Immature natural killer cell (primary cell): Measurements from ENCODE around the gene RPS6KA2. TPM values are rescaled to one million over a fixed set of nuclear protein-coding genes. Genes with fewer than 3 reads are reported as not detected.

Experiments
- DNase-seq, 3 donors: peaks; one replicate each; pipeline ENCODE4 v3.0.0; 2022; ENCODE audit warnings: mixed read lengths in 1 of 3
- H3K27ac Mint-ChIP-seq, 6 donors: one replicate each; pipeline ENCODE4 v1.8.0; 2020; ENCODE audit warnings: mixed read lengths in 6 of 6, mild to moderate bottlenecking in 5 of 6, inconsistent platforms in 4 of 6, moderate library complexity in 3 of 6
- H3K27me3 Mint-ChIP-seq, 3 donors: one replicate each; pipeline ENCODE4 v1.8.0; 2020 to 2021; ENCODE audit warnings: low read depth in 3 of 3, mild to moderate bottlenecking in 3 of 3, mixed read lengths in 3 of 3, moderate library complexity in 3 of 3, inconsistent platforms in 1 of 3
- H3K36me3 Mint-ChIP-seq, 3 donors: one replicate each; pipeline ENCODE4 v1.8.0; 2020; ENCODE audit warnings: mixed read lengths in 3 of 3, inconsistent platforms in 2 of 3, mild to moderate bottlenecking in 2 of 3
- H3K4me1 Mint-ChIP-seq, 2 donors: one replicate each; pipeline ENCODE4 v1.8.0; 2020; ENCODE audit warnings: inconsistent platforms in 2 of 2, mild to moderate bottlenecking in 2 of 2, mixed read lengths in 2 of 2, moderate library complexity in 1 of 2
- H3K4me3 Mint-ChIP-seq, 5 donors: one replicate each; pipeline ENCODE4 v1.8.0; 2020; ENCODE audit warnings: mild to moderate bottlenecking in 5 of 5, mixed read lengths in 5 of 5, inconsistent platforms in 3 of 5, moderate library complexity in 3 of 5
- H3K9me3 Mint-ChIP-seq, 6 donors: one replicate each; pipeline ENCODE4 v1.8.0; 2020; ENCODE audit warnings: mild to moderate bottlenecking in 6 of 6, mixed read lengths in 6 of 6, inconsistent platforms in 4 of 6, moderate library complexity in 3 of 6
- polyA plus RNA-seq, 3 donors: library from polyadenylated mRNA; unstranded; fragments of 300-500 nt; fragmentation: Illumina TruSeq; gene quantifications; one replicate each; pipeline ENCODE4 v1.2.3, GENCODE V29; 2021

RPS6KA2 gene
- polyA plus RNA-seq, 3 donors from 2014 or later: 2.5 to 5.3 (median 3.4) TPM

DNA sequence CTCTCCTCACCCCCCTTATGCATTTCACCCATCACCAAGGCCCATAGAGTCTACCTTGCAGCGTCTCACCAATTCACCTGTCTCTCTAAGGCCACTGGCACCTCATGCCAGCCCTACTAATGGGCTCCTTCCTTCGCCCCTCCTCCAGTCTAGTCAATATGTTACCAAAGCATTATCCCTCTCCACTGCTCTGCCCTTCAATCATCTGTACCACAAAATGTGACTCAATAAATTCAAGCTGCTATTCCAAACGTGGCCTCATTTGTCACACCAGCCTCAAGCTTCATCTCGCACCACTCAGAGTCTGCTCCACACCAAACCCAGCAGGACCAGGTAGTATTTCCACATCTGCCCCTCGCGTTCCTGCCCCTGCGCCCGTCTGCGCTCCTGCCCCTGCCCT lies 21.8 kb upstream of the RPS6KA2 start:
- H3K4me3 Mint-ChIP-seq: no peak overlapping the region
- no peaks in the 10 kb centered on the region for H3K4me1 Mint-ChIP-seq
- H3K27ac Mint-ChIP-seq: no peak overlapping the region
- no peak for DNase-seq
- H3K36me3 Mint-ChIP-seq: peaks cover 0 to 2% (median 0%) of the 10 kb centered on the region in 3 donors
- peaks cover 0 to 3% (median under 1%) of the 10 kb centered on the region in 6 donors for H3K9me3 Mint-ChIP-seq
- H3K27me3 Mint-ChIP-seq: peaks cover 0 to 1% (median 0%) of the 10 kb centered on the region in 3 donors

DNA sequence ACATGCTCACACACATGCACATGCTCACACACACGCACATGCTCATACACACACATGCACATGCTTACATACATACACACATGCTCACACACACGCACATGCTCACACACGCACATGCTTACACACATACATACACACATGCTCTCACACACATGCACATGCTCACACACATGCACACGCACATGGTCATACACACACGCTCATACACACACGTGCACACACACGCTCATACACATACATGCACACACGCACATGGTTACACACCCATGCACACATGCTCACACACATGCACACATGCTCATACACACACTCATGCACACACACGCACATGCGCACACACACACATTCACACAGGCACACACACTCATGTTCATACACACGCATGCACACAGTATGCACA lies 20.8 kb upstream of the RPS6KA2 start:
- Mint-ChIP-seq H3K27me3 (peaks cover 0 to 1% (median 0%) of the 10 kb centered on the region in 3 donors), H3K4me3 (no peak overlapping the region), H3K4me1 (no peaks in the 10 kb centered on the region), H3K27ac (no peak overlapping the region), H3K36me3 (peaks cover 0 to 6% (median 0%) of the 10 kb centered on the region in 3 donors), H3K9me3 (peaks cover 0 to 8% (median 2%) of the 10 kb centered on the region in 6 donors)
- no peak for DNase-seq

DNA sequence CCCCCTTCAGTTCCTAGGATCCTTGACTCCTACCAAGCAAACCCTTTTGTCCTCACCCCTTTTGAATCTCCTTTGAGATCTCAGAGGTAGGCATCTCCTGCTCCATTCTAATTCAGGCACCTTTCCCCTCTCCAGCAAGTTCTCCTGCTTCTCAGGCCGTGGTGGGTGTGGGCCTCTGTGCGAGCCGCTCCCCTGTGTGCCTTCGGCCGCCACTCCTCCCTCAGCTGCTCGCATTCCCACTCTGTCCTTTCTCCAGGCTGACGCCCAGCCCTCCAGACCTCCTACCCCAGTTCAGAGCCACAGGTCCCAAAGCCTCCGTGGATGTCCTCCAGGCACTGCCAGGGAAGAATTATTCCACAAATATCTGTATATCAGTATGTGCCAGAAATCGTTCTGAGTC lies 19.7 kb upstream of the RPS6KA2 start:
- H3K4me1 Mint-ChIP-seq: no peaks in the 10 kb centered on the region
- H3K4me3 Mint-ChIP-seq: no peak overlapping the region
- H3K27ac Mint-ChIP-seq: no peak overlapping the region
- H3K27me3 Mint-ChIP-seq: peaks cover 0 to 9% (median 1%) of the 10 kb centered on the region in 3 donors
- H3K36me3 Mint-ChIP-seq: peaks cover 0 to 6% (median 0%) of the 10 kb centered on the region in 3 donors
- H3K9me3 Mint-ChIP-seq: peaks cover 0 to 12% (median 3%) of the 10 kb centered on the region in 6 donors
- no peak for DNase-seq

DNA sequence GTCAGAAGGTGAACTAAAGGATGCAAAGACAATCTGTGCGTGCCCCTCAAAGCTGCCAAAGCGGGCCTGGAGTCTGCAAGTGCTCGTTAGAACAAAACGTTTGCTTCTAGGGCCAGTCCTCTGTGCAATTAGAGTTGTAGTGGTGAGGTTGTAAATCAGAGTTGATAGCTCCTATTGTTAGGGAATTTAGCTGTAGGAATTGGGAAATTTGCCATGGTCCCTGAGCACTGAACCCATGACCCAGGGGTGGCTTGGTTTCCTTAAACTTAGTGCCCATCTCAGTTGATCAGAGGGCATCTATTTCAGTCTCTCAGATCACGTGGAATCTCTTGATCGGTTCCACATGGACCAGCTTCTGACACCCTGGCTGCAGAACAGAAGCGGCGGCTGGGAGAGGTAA lies 18.8 kb upstream of the RPS6KA2 start:
- H3K27me3 Mint-ChIP-seq: peaks cover 1 to 11% (median 3%) of the 10 kb centered on the region in 3 donors
- peaks cover 0 to 12% (median 3%) of the 10 kb centered on the region in 6 donors for H3K9me3 Mint-ChIP-seq
- no peak for DNase-seq
- H3K27ac Mint-ChIP-seq: no peak overlapping the region
- no peaks in the 10 kb centered on the region for H3K4me1 Mint-ChIP-seq
- H3K36me3 Mint-ChIP-seq: peaks cover 0 to 6% (median 0%) of the 10 kb centered on the region in 3 donors
- H3K4me3 Mint-ChIP-seq: no peak overlapping the region

DNA sequence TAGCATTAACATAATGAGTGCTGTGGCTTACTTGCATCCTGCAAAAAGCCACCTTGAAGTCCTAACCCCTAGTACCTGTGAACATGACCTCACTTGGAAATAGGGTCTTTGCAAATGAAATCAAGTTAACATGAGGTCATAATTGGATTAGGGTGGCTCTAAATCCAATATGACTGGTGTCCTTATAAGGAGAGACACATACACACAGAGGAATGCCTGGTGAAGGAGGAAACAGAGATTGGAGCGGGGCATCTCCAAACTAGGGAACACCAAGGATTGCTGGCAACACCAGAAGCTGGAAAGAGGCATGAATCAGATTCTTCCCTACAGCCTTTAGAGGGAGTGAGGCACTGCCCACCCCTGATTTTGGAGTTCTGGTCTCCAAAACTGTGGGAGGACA lies 17.6 kb upstream of the RPS6KA2 start:
- Mint-ChIP-seq H3K27me3 (peaks cover 3 to 15% (median 4%) of the 10 kb centered on the region in 3 donors), H3K4me3 (no peak overlapping the region), H3K27ac (no peak overlapping the region)

DNA sequence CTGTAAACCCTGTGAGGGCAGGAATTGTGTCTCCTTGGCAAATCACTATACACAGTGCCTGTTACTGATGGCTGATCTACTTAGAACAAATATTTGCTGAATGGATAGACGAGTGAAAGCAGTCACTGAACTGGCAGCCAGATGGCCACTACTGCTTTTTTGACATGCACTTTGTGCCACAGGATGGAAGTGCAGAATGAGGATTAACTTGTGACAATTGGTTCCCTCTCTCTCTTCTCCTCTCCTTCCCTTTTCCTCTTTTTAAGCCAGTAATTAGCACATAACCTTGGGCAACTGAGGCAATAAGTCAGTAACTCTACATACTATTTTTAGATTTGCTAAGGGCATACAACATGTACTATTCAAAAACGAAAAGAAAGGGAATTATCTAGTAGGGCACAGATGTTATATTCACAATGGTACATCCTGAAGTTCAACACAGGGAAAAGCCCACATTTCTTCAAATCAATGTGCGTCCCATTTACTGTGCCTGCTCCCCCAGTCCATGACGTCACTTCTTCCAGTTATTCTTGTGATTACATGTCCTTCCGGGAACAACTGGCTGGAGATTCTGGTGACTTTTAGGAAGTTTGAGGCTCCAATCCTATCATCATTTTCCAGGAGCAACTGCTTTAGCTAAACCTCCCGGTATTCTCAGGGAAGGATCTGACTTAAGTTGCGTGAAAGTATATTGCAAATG lies 17.0 kb upstream of the RPS6KA2 start:
- Mint-ChIP-seq H3K9me3 (peaks cover 0 to 12% (median 3%) of the 10 kb centered on the region in 6 donors), H3K4me3 (no peak overlapping the region), H3K27me3 (peaks cover 3 to 19% (median 4%) of the 10 kb centered on the region in 3 donors), H3K4me1 (peaks cover 0 to 12% of the 10 kb centered on the region in 2 donors), H3K27ac (no peak overlapping the region), H3K36me3 (peaks cover 0 to 6% (median 0%) of the 10 kb centered on the region in 3 donors)
- DNase-seq: no peak

More for the DNA sequence above, 17.6 kb upstream of the RPS6KA2 start:
- Mint-ChIP-seq H3K36me3 (peaks cover 0 to 6% (median 0%) of the 10 kb centered on the region in 3 donors), H3K4me1 (peaks cover 0 to 10% of the 10 kb centered on the region in 2 donors), H3K9me3 (peaks cover 0 to 12% (median 3%) of the 10 kb centered on the region in 6 donors)
- no peak for DNase-seq

DNA sequence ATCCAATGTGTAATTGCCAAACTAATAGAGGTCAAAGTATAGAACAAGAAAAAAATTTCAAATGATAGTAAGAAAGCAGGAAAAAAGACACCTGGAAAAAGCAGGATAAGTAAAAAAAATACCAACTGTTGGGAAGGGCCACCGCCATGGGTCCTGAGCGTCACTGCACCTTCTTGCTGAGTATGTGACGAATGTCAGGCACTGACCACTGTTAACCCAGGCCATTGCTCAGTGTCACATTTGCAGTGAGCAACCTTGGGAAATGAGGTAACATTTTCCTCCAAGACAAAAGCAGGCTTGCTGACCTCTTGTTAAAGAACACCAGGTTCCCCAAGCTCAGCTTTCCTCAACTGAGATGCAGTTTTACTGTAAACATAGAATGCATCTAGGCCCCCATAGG lies 15.6 kb upstream of the RPS6KA2 start:
- no peak overlapping the region for H3K27ac Mint-ChIP-seq
- H3K27me3 Mint-ChIP-seq: peaks cover 4 to 23% (median 9%) of the 10 kb centered on the region in 3 donors
- H3K4me3 Mint-ChIP-seq: no peak overlapping the region
- peaks cover 0 to 12% (median 3%) of the 10 kb centered on the region in 6 donors for H3K9me3 Mint-ChIP-seq
- H3K36me3 Mint-ChIP-seq: peaks cover 0 to 6% (median 0%) of the 10 kb centered on the region in 3 donors
- no peak for DNase-seq
- H3K4me1 Mint-ChIP-seq: peaks cover 0 to 12% of the 10 kb centered on the region in 2 donors

DNA sequence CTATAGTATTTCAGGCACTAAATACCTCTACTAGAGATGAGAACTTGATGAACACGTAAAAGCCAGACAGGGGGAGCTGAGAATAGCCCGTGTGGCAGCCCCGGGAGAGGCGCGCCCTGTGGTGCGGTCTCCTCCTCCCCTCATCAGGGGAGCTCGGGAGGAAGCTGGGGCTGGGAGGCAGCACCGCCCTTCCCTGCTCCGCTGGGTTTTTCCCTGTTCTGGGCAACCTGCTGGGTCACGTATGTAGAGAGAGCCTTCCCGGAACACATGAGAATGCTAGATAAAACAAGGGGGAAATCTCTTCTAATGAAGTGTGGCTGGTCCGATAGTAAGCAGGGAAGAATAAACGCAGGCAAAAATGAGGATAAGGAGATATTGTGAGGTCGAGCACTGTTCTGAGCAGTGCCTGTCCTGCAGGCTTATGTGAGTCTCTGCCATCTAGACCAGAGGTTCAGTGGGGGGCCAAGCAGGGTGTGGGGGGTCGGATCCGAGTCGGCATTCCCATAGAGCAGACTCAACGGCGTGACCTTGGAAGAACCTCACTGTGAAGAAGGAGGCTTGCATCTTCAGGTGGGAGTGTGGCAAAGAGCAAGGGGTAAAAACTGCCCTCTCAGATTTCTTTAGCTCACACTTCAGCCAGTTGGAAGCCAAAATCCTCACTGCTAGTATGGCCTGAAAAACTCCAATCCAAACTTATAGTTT lies 13.4 kb upstream of the RPS6KA2 start:
- Mint-ChIP-seq H3K27ac (no peak overlapping the region), H3K27me3 (peaks cover 4 to 25% (median 13%) of the 10 kb centered on the region in 3 donors), H3K4me3 (no peak overlapping the region), H3K36me3 (peaks cover 0 to 6% (median 3%) of the 10 kb centered on the region in 3 donors), H3K9me3 (peaks cover 0 to 12% (median 3%) of the 10 kb centered on the region in 6 donors), H3K4me1 (peaks cover 0 to 12% of the 10 kb centered on the region in 2 donors)
- no peak for DNase-seq

DNA sequence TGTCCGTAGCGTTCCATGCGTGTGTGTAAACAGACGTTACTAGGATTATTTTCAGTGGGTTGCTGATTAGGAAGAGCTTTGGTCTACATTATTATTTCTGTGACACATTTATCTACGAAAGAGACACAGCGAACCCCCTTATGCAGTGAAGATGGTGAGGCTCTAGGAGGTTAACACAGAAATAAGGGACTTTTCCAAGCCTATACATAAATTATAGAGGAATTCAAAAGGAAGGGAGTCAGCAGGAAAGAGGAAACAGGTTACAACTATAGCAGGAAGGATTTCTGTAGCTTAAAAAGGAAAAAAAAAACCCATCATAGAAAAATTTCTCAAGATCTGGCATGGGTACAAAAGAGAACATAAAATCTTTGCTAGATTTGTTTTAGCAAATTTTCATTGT lies 12.9 kb upstream of the RPS6KA2 start:
- DNase-seq: no peak
- Mint-ChIP-seq H3K27me3 (peaks cover 6 to 30% (median 11%) of the 10 kb centered on the region in 3 donors), H3K4me1 (peaks cover 0 to 12% of the 10 kb centered on the region in 2 donors), H3K9me3 (peaks cover 0 to 12% (median 3%) of the 10 kb centered on the region in 6 donors), H3K36me3 (peaks cover 0 to 6% (median 3%) of the 10 kb centered on the region in 3 donors), H3K27ac (no peak overlapping the region), H3K4me3 (no peak overlapping the region)

DNA sequence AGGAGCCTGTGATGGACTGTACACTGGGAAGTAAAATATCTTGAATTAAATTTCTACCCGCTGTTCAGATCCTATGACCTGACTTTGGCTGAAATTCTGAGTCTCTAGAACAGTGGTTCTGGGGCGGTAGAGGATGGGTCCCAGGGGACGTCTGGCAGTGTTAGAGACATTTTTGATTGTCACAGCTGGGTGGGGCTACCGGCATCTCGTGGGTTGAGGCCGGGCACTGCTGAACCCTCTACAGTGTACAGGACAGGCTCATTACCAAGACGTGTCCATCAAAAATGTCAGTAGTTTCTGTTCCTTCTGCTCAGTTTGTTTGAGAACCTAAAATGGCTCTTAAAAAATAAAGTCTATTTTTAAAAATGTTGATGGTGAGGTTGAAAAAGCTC lies 11.5 kb upstream of the RPS6KA2 start:
- Mint-ChIP-seq H3K36me3 (peaks cover 1 to 9% (median 4%) of the 10 kb centered on the region in 3 donors), H3K4me3 (no peak overlapping the region), H3K4me1 (peaks cover 0 to 12% of the 10 kb centered on the region in 2 donors), H3K27ac (no peak overlapping the region), H3K27me3 (peaks cover 10 to 32% (median 15%) of the 10 kb centered on the region in 3 donors), H3K9me3 (peaks cover 0 to 6% (median 2%) of the 10 kb centered on the region in 6 donors)
- no peak for DNase-seq

DNA sequence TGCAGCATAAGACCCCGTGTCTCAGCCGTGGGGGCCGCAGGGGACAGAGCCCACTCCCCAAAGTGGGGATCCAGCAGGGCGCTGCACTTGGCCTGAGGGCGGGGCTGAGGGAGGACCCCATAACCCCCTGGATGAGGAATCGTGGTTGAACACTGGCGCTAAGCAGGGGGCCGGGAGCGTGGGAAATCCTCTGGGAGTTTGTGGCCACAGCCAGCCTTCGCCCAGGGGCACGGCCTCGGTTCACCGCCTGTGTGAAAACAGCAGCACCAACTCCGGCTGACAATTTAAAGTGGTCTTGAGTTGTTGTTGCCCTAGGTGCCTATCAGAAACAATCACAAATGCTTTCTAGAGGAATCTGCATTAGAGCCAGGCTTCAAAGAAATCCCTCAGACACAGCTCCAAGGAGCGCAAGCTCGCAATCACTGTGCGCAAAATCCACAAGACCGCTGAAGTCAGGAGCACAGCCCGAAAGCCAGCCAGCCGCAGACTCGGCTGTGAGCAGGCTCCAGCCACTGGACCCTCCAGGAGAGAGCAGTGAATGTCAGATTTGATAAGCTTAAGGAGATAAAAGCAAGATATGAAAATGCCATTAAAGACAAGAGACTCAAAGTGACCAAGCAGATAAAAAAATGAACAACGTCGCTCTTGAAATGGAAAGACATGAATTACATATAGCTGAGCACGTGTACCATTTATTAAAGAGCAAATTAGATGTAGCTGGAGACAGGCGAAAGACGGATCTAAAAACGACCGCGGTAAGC lies 10.9 kb upstream of the RPS6KA2 start:
- Mint-ChIP-seq H3K4me1 (peaks cover 0 to 12% of the 10 kb centered on the region in 2 donors), H3K4me3 (no peak overlapping the region), H3K36me3 (peaks cover 0 to 9% (median 4%) of the 10 kb centered on the region in 3 donors), H3K9me3 (peaks cover 0 to 4% (median under 1%) of the 10 kb centered on the region in 6 donors), H3K27ac (no peak overlapping the region), H3K27me3 (peaks cover 12 to 32% (median 15%) of the 10 kb centered on the region in 3 donors)
- no peak for DNase-seq

DNA sequence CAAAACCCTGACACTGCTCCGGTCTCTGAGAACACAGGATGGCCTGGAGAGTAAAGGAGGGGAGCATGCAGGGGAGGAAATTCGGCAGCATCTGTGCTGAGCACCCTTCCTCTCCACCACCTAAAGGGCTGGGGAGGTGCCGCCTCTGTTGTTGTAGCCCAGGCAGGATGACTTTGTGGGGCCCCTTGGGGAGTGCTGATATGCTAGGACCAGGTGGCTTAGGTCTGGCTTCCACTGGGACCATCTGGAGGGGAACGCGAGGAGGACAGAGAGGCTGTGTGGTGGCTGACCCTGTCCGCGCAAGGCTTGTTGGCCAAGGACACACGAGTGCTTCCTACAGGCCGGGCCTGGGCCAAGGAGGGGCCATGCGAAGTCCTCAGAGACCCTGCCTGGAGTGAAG lies 9.9 kb upstream of the RPS6KA2 start:
- no peaks in the 10 kb centered on the region for H3K9me3 Mint-ChIP-seq
- no peak overlapping the region for H3K4me3 Mint-ChIP-seq
- peaks cover 13 to 25% (median 17%) of the 10 kb centered on the region in 3 donors for H3K27me3 Mint-ChIP-seq
- peaks cover 0 to 12% of the 10 kb centered on the region in 2 donors for H3K4me1 Mint-ChIP-seq
- peaks cover 0 to 9% (median 4%) of the 10 kb centered on the region in 3 donors for H3K36me3 Mint-ChIP-seq
- H3K27ac Mint-ChIP-seq: no peak overlapping the region
- no peak for DNase-seq

DNA sequence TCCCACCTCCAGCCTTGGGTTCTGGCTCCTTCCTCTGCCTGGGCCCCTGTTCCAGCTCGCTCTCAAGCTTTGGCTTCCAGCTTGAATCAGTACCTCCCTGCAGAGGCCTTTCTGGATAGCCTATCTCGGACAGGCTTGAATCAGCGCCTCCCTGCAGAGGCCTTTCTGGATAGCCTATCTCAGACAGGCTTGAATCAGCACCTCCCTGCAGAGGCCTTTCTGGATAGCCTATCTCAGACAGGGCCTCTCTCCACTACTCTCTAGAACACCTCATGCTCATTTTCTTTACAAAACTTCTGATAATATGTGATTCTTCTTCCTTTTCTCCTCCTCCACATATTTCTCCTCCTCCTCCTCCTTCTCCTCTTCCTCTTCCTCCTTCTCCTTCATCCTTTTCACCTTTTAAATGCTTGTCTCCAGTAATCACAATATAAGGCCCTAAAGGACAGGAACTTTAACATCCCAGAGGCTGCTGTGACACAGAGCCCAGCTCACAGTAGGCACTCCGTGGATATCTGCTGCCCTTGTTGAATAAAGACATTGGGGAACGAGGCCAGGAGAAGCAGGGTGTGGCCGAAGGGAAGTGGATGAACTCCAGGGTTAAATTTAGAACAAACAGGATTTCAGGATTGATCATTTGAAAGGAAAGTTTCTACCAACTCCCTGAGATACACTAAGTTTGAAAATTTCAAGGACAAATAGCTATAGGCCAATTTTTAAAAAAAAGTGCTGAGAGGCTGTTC lies 9.3 kb upstream of the RPS6KA2 start:
- Mint-ChIP-seq H3K27me3 (peaks cover 14 to 24% (median 20%) of the 10 kb centered on the region in 3 donors), H3K36me3 (peaks cover 0 to 9% (median 4%) of the 10 kb centered on the region in 3 donors), H3K27ac (no peak overlapping the region), H3K4me3 (no peak overlapping the region), H3K9me3 (no peaks in the 10 kb centered on the region), H3K4me1 (peaks cover 0 to 12% of the 10 kb centered on the region in 2 donors)
- DNase-seq: no peak
